Astrocyte (in vitro differentiated cells and primary cell): Measurements from ENCODE around the gene NKD1.

Source experiments
- CTCF ChIP-seq: IDR thresholded peaks from 2 replicates; pipeline ENCODE4 v1.5.1; 2011; ENCODE audit warnings: low read depth, mild to moderate bottlenecking, inconsistent platforms, low read length, moderate library complexity; ENCODE audit not compliant: insufficient read depth
- EZH2 ChIP-seq: IDR thresholded peaks from 2 replicates; pipeline ENCODE4 v1.6.1; 2012; ENCODE audit warnings: mild to moderate bottlenecking, low read length, inconsistent platforms; ENCODE audit not compliant: insufficient read depth

GRCh38 chr16:50688083-50688482, 139.9 kb downstream of the NKD1 start:
- TF ChIP-seq CTCF (no peak), EZH2 (no peak)
